Thyroid gland (tissue), 4 donors: Measurements from ENCODE around the gene BABAM1.

Experiments
- CTCF ChIP-seq, 6 experiments: fragments of 200-600 bp in 3 of 6; fragments of 450-650 bp in 3 of 6; sonication (generic) in 3 of 6; IDR thresholded peaks; one replicate each; pipeline ENCODE4 v1.5.1; 2016 to 2019; ENCODE audit warnings: antibody characterized with exemption in 6 of 6, mild to moderate bottlenecking in 2 of 6, inconsistent platforms in 1 of 6, moderate library complexity in 1 of 6
- POLR2A ChIP-seq, 2 donors: fragments of 450-650 bp; IDR thresholded peaks; one replicate each; pipeline ENCODE4 v1.6.1; 2017; ENCODE audit warnings: antibody characterized with exemption in 2 of 2, mild to moderate bottlenecking in 2 of 2, moderate library complexity in 1 of 2

DNA sequence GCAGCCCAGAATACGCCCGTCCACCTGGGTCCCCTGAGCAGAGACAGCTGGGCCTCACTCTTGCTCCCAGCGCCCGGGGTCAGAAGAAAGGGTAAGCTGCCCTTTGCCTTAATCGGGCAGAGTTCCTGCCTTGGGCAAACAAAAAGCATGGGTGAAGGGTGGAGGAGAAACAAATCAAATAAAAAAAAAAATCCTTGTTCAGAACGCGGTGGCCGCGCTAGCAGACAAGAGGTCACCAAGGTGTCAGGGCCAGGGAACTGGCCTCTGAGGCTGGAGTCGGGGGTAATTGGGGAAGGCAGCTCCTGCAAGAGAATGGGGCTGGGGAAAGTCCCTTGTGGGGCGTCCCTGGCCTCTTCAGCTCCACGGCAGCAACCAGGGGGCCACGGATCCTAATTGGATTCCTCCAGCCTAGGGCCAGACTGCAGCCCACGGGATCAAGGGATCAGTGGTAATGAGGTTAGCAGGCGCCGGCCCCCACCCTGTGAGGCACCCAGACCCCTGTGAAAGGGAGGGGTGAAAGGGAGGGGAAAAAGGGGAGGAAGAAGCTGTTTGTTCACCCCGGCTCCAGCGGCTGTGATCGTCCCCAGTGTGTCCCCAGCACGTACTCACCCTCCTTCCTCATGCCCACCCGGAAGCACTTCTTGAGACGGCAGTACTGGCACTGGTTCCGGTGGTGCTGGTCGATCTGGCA is 27.0 kb upstream of the BABAM1 start:
- TF ChIP-seq CTCF (IDR thresholded peaks at IDR 0.05) (no peak), POLR2A (IDR thresholded peaks at IDR 0.05) (no peak)
